HepG2 (cell line): ENCODE data around the gene TASP1. TPM values are rescaled to one million over a fixed set of nuclear protein-coding genes. Genes with fewer than 3 reads are reported as not detected.

Experiments
- GPN1 ChIP-seq: sonication (generic); formaldehyde crosslinking; IDR thresholded peaks from 2 replicates; pipeline ENCODE4 v1.5.1; 2020; ENCODE audit warnings: missing genetic modification reagents, borderline replicate concordance
- GTF3A ChIP-seq: sonication (generic); formaldehyde crosslinking; conservative IDR thresholded peaks from 2 replicates; pipeline ENCODE4 v1.4.0; 2020; ENCODE audit warnings: mild to moderate bottlenecking, missing genetic modification reagents
- HNRNPH1 ChIP-seq: fragments of 200-400 bp; formaldehyde crosslinking; optimal IDR thresholded peaks from 2 replicates; pipeline ENCODE3; 2017; ENCODE audit warnings: mild to moderate bottlenecking, low read depth, low read length
- KDM6A ChIP-seq: IDR thresholded peaks from 2 replicates; pipeline ENCODE4 v1.6.1; 2016; ENCODE audit warnings: low read depth
- KLF13 ChIP-seq: sonication (generic); formaldehyde crosslinking; IDR thresholded peaks from 2 replicates; pipeline ENCODE4 v1.4.0; 2020; ENCODE audit warnings: mild to moderate bottlenecking, missing genetic modification reagents
- MED8 ChIP-seq: sonication (generic); formaldehyde crosslinking; IDR thresholded peaks from 2 replicates; pipeline ENCODE4 v1.8.1; 2023; ENCODE audit warnings: mild to moderate bottlenecking, missing genetic modification reagents; ENCODE audit not compliant: insufficient replicate concordance
- PAF1 ChIP-seq: IDR thresholded peaks from 2 replicates; pipeline ENCODE4 v1.6.1; 2016; ENCODE audit warnings: missing genetic modification reagents, missing compliant biosample characterization
- PCBP2 ChIP-seq: fragments of 200-400 bp; formaldehyde crosslinking; optimal IDR thresholded peaks from 2 replicates; pipeline ENCODE3; 2018; ENCODE audit warnings: low read length, low read depth; ENCODE audit not compliant: poor library complexity, severe bottlenecking
- SCMH1 ChIP-seq: sonication (generic); formaldehyde crosslinking; IDR thresholded peaks from 2 replicates; pipeline ENCODE4 v1.9.0; 2021; ENCODE audit warnings: missing genetic modification reagents, mild to moderate bottlenecking, borderline replicate concordance
- SOX5 ChIP-seq: IDR thresholded peaks from 2 replicates; pipeline ENCODE4 v1.6.1; 2016; ENCODE audit warnings: borderline replicate concordance
- SRSF4 ChIP-seq: fragments of 200-400 bp; formaldehyde crosslinking; IDR thresholded peaks from one replicate; pipeline ENCODE4 v1.6.1; 2018; ENCODE audit warnings: mild to moderate bottlenecking, low read depth, low read length, moderate library complexity; ENCODE audit not compliant: poor library complexity, severe bottlenecking
- ZBTB8A ChIP-seq: sonication (generic); formaldehyde crosslinking; IDR thresholded peaks from 2 replicates; pipeline ENCODE4 v1.4.0; 2020; ENCODE audit warnings: mild to moderate bottlenecking, low read depth, missing genetic modification reagents, borderline replicate concordance
- ZFAT ChIP-seq: sonication (generic); formaldehyde crosslinking; conservative IDR thresholded peaks from 2 replicates; pipeline ENCODE4 v1.8.1; 2023; ENCODE audit warnings: missing genetic modification reagents, inconsistent platforms
- ZMAT3 ChIP-seq: sonication (generic); formaldehyde crosslinking; conservative IDR thresholded peaks from 2 replicates; pipeline ENCODE4 v1.7.0; 2021; ENCODE audit warnings: missing genetic modification reagents
- ZNF598 ChIP-seq: sonication (generic); formaldehyde crosslinking; IDR thresholded peaks from 2 replicates; pipeline ENCODE4 v1.5.1; 2020; ENCODE audit warnings: mild to moderate bottlenecking, missing genetic modification reagents, borderline replicate concordance
- ZNF761 ChIP-seq: sonication (generic); formaldehyde crosslinking; conservative IDR thresholded peaks from 2 replicates; pipeline ENCODE4 v1.4.0; 2020; ENCODE audit warnings: mild to moderate bottlenecking, missing genetic modification reagents
- ZNF816 ChIP-seq: sonication (generic); formaldehyde crosslinking; IDR thresholded peaks from 2 replicates; pipeline ENCODE4 v1.8.0; 2022; ENCODE audit warnings: missing genetic modification reagents, mild to moderate bottlenecking, borderline replicate concordance
- ZSCAN12 ChIP-seq: sonication (generic); formaldehyde crosslinking; IDR thresholded peaks from 2 replicates; pipeline ENCODE4 v1.9.0; 2021; ENCODE audit warnings: mild to moderate bottlenecking, missing genetic modification reagents
- polyA plus RNA-seq, 8 experiments: library from polyadenylated mRNA; depleted of rRNA in 3 of 8; stranded (reverse) in 7 of 8; unstranded in 1 of 8; fragments of >200 nt; fragmentation: Illumina TruSeq in 4 of 8; extraction: Trizol in 4 of 8; gene quantifications; 2 replicates each; pipeline versions ENCODE4 v1.2.1 to v1.2.3, GENCODE V29; 2011 to 2016; ENCODE audit warnings: low read depth in 4 of 8, missing spikeins in 1 of 8, mixed read lengths in 1 of 8; ENCODE audit not compliant: insufficient read depth in 1 of 8
- total RNA-seq, 5 experiments: library from RNA; depleted of rRNA; stranded (reverse); fragments of >200 nt; fragmentation: Illumina TruSeq; extraction: Trizol; gene quantifications; 2 replicates each; pipeline ENCODE4 v1.2.3, GENCODE V29; 2016; ENCODE audit warnings: low read depth in 1 of 5
- TF ChIP-seq, protein P1 (sequence below), 2 experiments: IDR thresholded peaks; 2 replicates each; pipeline ENCODE4 v1.6.1; 2011 to 2012; ENCODE audit warnings: low read length in 2 of 2, borderline replicate concordance in 1 of 2, low read depth in 1 of 2, mild to moderate bottlenecking in 1 of 2, moderate library complexity in 1 of 2
- TF ChIP-seq, protein P2 (sequence below): sonication (generic); formaldehyde crosslinking; IDR thresholded peaks from 2 replicates; pipeline ENCODE4 v1.8.1; 2023; ENCODE audit warnings: mild to moderate bottlenecking, missing genetic modification reagents, borderline replicate concordance
- TF ChIP-seq, protein P3 (sequence below): sonication (generic); formaldehyde crosslinking; IDR thresholded peaks from 2 replicates; pipeline ENCODE4; 2020; ENCODE audit warnings: missing genetic modification reagents, mild to moderate bottlenecking, borderline replicate concordance
- TF ChIP-seq, protein P4 (sequence below): IDR thresholded peaks from 2 replicates; pipeline ENCODE4 v1.6.1; 2018; ENCODE audit warnings: missing genetic modification reagents

Gene TASP1
- total and polyA plus RNA-seq, 2 of the 13 experiments (the other 11 are each of a cell fraction or from before 2014, with no cell fraction given) = 10.0 to 25.2 TPM

DNA sequence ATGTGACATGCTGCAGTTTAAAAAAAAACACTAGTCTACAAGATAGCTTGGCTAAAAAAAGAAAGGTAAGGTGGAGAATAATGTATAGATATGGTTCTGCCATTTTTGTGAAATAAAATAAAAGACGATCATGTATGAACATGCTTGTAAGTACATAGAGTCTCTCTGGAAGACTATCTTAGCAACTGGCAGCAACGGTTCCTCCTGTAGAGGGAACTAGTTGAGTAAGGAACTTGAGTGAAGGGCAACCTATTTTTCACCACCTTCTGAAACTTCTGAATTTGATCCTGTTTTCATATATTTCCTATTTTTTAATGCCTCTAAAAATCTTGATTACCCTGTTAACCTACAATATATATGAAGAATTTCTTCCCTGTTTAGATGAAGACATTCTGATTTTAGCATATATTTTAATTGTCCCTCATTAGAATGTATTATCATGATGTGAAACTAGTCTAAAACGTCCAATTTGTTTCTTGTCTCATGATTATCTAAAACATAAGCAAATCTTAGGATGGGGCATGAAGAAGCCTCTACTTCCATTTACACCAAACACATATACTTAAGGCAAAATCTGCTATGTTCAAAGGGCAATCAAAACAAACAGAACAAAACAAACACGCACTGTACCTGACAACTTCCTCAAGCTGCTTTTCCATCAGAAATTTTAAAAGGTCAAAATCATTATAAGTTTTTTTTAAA is 215.1 kb downstream of the TASP1 start (continued):
- TF ChIP-seq GTF3A (no peak), ZFAT (no peak), SRSF4 (no peak), MED8 (CRISPR knock-in tag) (no peak), SCMH1 (CRISPR knock-in tag) (no peak), PAF1 (CRISPR knock-in tag) (no peak), ZNF598 (no peak), GPN1 (no peak), PCBP2 (no peak), KLF13 (CRISPR knock-in tag) (no peak), ZMAT3 (CRISPR knock-in tag) (0 out of 2 replicates have a peak, but pooled peaks have one; percentile 32), SOX5 (CRISPR knock-in tag) (peak; percentile 54; the same call in 1 of the 2 replicates), ZSCAN12 (CRISPR knock-in tag) (no peak), ZNF816 (CRISPR knock-in tag) (no peak), KDM6A (CRISPR knock-in tag) (peak; percentile 92), ZBTB8A (CRISPR knock-in tag) (no peak), ZNF761 (0 out of 2 replicates have a peak, but pooled peaks have one; percentile 44), HNRNPH1 (no peak)
- TF ChIP-seq, protein P1, sequence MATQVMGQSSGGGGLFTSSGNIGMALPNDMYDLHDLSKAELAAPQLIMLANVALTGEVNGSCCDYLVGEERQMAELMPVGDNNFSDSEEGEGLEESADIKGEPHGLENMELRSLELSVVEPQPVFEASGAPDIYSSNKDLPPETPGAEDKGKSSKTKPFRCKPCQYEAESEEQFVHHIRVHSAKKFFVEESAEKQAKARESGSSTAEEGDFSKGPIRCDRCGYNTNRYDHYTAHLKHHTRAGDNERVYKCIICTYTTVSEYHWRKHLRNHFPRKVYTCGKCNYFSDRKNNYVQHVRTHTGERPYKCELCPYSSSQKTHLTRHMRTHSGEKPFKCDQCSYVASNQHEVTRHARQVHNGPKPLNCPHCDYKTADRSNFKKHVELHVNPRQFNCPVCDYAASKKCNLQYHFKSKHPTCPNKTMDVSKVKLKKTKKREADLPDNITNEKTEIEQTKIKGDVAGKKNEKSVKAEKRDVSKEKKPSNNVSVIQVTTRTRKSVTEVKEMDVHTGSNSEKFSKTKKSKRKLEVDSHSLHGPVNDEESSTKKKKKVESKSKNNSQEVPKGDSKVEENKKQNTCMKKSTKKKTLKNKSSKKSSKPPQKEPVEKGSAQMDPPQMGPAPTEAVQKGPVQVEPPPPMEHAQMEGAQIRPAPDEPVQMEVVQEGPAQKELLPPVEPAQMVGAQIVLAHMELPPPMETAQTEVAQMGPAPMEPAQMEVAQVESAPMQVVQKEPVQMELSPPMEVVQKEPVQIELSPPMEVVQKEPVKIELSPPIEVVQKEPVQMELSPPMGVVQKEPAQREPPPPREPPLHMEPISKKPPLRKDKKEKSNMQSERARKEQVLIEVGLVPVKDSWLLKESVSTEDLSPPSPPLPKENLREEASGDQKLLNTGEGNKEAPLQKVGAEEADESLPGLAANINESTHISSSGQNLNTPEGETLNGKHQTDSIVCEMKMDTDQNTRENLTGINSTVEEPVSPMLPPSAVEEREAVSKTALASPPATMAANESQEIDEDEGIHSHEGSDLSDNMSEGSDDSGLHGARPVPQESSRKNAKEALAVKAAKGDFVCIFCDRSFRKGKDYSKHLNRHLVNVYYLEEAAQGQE (IDR thresholded peaks at IDR 0.05; ENCODE audit: borderline replicate concordance in 1 of 2, low read depth in 1 of 2, low read length in 2 of 2) = no peak
- TF ChIP-seq, protein P2, sequence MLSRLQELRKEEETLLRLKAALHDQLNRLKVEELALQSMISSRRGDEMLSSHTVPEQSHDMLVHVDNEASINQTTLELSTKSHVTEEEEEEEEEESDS (CRISPR knock-in tag) = no peak
- TF ChIP-seq, protein P3, sequence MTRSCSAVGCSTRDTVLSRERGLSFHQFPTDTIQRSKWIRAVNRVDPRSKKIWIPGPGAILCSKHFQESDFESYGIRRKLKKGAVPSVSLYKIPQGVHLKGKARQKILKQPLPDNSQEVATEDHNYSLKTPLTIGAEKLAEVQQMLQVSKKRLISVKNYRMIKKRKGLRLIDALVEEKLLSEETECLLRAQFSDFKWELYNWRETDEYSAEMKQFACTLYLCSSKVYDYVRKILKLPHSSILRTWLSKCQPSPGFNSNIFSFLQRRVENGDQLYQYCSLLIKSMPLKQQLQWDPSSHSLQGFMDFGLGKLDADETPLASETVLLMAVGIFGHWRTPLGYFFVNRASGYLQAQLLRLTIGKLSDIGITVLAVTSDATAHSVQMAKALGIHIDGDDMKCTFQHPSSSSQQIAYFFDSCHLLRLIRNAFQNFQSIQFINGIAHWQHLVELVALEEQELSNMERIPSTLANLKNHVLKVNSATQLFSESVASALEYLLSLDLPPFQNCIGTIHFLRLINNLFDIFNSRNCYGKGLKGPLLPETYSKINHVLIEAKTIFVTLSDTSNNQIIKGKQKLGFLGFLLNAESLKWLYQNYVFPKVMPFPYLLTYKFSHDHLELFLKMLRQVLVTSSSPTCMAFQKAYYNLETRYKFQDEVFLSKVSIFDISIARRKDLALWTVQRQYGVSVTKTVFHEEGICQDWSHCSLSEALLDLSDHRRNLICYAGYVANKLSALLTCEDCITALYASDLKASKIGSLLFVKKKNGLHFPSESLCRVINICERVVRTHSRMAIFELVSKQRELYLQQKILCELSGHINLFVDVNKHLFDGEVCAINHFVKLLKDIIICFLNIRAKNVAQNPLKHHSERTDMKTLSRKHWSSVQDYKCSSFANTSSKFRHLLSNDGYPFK = no peak
- TF ChIP-seq, protein P4, sequence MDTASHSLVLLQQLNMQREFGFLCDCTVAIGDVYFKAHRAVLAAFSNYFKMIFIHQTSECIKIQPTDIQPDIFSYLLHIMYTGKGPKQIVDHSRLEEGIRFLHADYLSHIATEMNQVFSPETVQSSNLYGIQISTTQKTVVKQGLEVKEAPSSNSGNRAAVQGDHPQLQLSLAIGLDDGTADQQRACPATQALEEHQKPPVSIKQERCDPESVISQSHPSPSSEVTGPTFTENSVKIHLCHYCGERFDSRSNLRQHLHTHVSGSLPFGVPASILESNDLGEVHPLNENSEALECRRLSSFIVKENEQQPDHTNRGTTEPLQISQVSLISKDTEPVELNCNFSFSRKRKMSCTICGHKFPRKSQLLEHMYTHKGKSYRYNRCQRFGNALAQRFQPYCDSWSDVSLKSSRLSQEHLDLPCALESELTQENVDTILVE (CRISPR knock-in tag) = peak; percentile 14; the same call in 1 of the 2 replicates
